MM.1S (cell line): ENCODE results near the gene NFKBIE.

Source experiments
- CTCF ChIP-seq: fragments of 300-600 bp; sonication (generic); IDR thresholded peaks from 2 replicates; pipeline ENCODE4 v1.5.1; 2016; ENCODE audit warnings: antibody characterized with exemption, low read length, mixed read lengths
- EZH2 ChIP-seq: fragments of 300-600 bp; sonication (generic); optimal IDR thresholded peaks from 2 replicates; pipeline ENCODE3; 2017; ENCODE audit warnings: low read depth, mild to moderate bottlenecking, antibody characterized with exemption, low read length, mixed read lengths
- EZH2phosphoT487 ChIP-seq: fragments of 300-600 bp; sonication (generic); IDR thresholded peaks from 2 replicates; pipeline ENCODE4 v1.6.1; 2018; ENCODE audit warnings: antibody characterized with exemption, low read length

GRCh38 chr6:44230034-44230675, 35.2 kb downstream of the NFKBIE start:
- TF ChIP-seq EZH2phosphoT487, result no peak
- TF ChIP-seq CTCF, result no peak
- no peak for TF ChIP-seq EZH2
